Muscle of arm (tissue), 14 donors: Measurements from ENCODE around the gene CFAP73. TPM values are rescaled to one million over a fixed set of nuclear protein-coding genes. Genes with fewer than 3 reads are reported as not detected.
A peak's percentile ranks its signal among the peaks of the same experiment; 100 is the strongest.
"Not testable (repeated sequence)": the region's sequence is repeated elsewhere in the genome, so short reads cannot be mapped to it uniquely, and the experiment has no call there.

Experiments
- DNase-seq: peaks from one replicate; pipeline ENCODE4 v3.0.0-alpha.2; 2013
- long read RNA-seq, 11 donors: transcript quantifications; one replicate each; lab custom pipeline, GENCODE V29; 2026
- polyA plus RNA-seq, 12 donors: library from polyadenylated mRNA; unstranded; fragments of 120-200 nt; gene quantifications; one replicate each; pipeline ENCODE4 v1.2.1, GENCODE V29; 2013; ENCODE audit not compliant: insufficient read length in 12 of 12

The CFAP73 gene
- polyA plus RNA-seq, result under 1 TPM in 3 of 12 donors, not detected in 9; 0.14 to 0.65 (median 0.17) TPM
- long read RNA-seq, donor 1, result 0 reads
- long read RNA-seq, donor 2, result 0 reads
- long read RNA-seq, donor 3, result 0 reads
- long read RNA-seq, donor 4, result 0 reads
- long read RNA-seq, donor 5, result 0 reads
- long read RNA-seq, donor 6, result 0 reads
- long read RNA-seq, donor 7, result 0 reads
- long read RNA-seq, donor 8, partial matches to known transcripts, result 11 of 16 reads
- long read RNA-seq, donor 8, other reads (novel, unspliced or antisense), result 5 of 16 reads
- long read RNA-seq, donor 9, result 0 reads
- long read RNA-seq, donor 10, result 0 reads
- long read RNA-seq, donor 11, result 0 reads

GRCh38 chr12:113149361-113150150 lies at the start of gene CFAP73:
TSS of gene CFAP73 (plus strand) at chr12:113149724. CDS start at chr12:113149858, 134 bp downstream.
- DNase-seq, result peak; percentile 58

GRCh38 chr12:113099764-113100163 lies 49.8 kb upstream of the CFAP73 start:
- DNase-seq, result no peak

GRCh38 chr12:113101751-113102150 lies 47.8 kb upstream of the CFAP73 start:
- no peak for DNase-seq

GRCh38 chr12:113102811-113103210 lies 46.7 kb upstream of the CFAP73 start:
- no peak for DNase-seq

GRCh38 chr12:113103756-113104450 lies 45.6 kb upstream of the CFAP73 start:
- no peak for DNase-seq

- no peak for DNase-seq
Measured at GRCh38 chr12:113104953-113105510, 44.5 kb upstream of the CFAP73 start.

GRCh38 chr12:113105606-113106271 lies 43.8 kb upstream of the CFAP73 start:
- DNase-seq, result no peak

GRCh38 chr12:113106361-113106760 lies 43.2 kb upstream of the CFAP73 start:
- no peak for DNase-seq

- DNase-seq, result no peak
Measured at GRCh38 chr12:113108308-113108707, 41.2 kb upstream of the CFAP73 start.

- DNase-seq, result no peak
Measured at GRCh38 chr12:113109360-113109759, 40.2 kb upstream of the CFAP73 start.

GRCh38 chr12:113109872-113110599 lies 39.5 kb upstream of the CFAP73 start:
- no peak for DNase-seq

GRCh38 chr12:113111247-113111646 lies 38.3 kb upstream of the CFAP73 start:
- DNase-seq, result no peak

GRCh38 chr12:113112043-113112899 lies 37.3 kb upstream of the CFAP73 start:
- DNase-seq, result no peak

- DNase-seq, result no peak
Measured at GRCh38 chr12:113113397-113113796, 36.1 kb upstream of the CFAP73 start.

GRCh38 chr12:113114447-113115178 lies 34.9 kb upstream of the CFAP73 start:
- no peak for DNase-seq

- no peak for DNase-seq
Measured at GRCh38 chr12:113115455-113116126, 33.9 kb upstream of the CFAP73 start.

- no peak for DNase-seq
Measured at GRCh38 chr12:113116875-113117274, 32.6 kb upstream of the CFAP73 start.

GRCh38 chr12:113117684-113118083 lies 31.8 kb upstream of the CFAP73 start:
- DNase-seq, result not testable (repeated sequence)

GRCh38 chr12:113118142-113118541 lies 31.4 kb upstream of the CFAP73 start:
- no peak for DNase-seq
